Parathyroid adenoma (tissue), 2 donors: ENCODE results near the gene FAM187B.

Experiments used
- H2AFZ ChIP-seq: fragments of 300-600 bp; sonication (generic); one replicate; pipeline ENCODE4 v1.7.0; 2017; ENCODE audit warnings: antibody characterized with exemption, mild to moderate bottlenecking
- H3K27ac ChIP-seq: fragments of 300-600 bp; sonication (generic); one replicate; pipeline ENCODE4 v1.7.0; 2017
- H3K27me3 ChIP-seq: fragments of 300-600 bp; sonication (generic); one replicate; pipeline ENCODE4 v1.7.0; 2017; ENCODE audit warnings: low read length; ENCODE audit not compliant: control insufficient read depth, insufficient read depth
- H3K36me3 ChIP-seq: fragments of 300-600 bp; sonication (generic); one replicate; pipeline ENCODE4 v1.7.0; 2017; ENCODE audit warnings: low read length; ENCODE audit not compliant: control insufficient read depth, insufficient read depth
- H3K4me1 ChIP-seq: fragments of 300-600 bp; sonication (generic); one replicate; pipeline ENCODE4 v1.7.0; 2017; ENCODE audit warnings: control low read depth
- H3K4me2 ChIP-seq: fragments of 300-600 bp; sonication (generic); one replicate; pipeline ENCODE4 v1.7.0; 2017; ENCODE audit warnings: low read length
- H3K4me3 ChIP-seq: fragments of 300-600 bp; sonication (generic); one replicate; pipeline ENCODE4 v1.7.0; 2017; ENCODE audit warnings: low read depth, low read length
- H3K79me2 ChIP-seq: fragments of 300-600 bp; sonication (generic); one replicate; pipeline ENCODE4 v1.7.0; 2017; ENCODE audit warnings: control low read depth
- H3K9ac ChIP-seq: fragments of 300-600 bp; sonication (generic); one replicate; pipeline ENCODE4 v1.7.0; 2017; ENCODE audit warnings: mild to moderate bottlenecking
- H3K9me3 ChIP-seq: fragments of 300-600 bp; sonication (generic); one replicate; pipeline ENCODE4 v1.7.0; 2017; ENCODE audit warnings: low read length; ENCODE audit not compliant: control insufficient read depth
- TF ChIP-seq, protein P1 (sequence below): fragments of 300-600 bp; sonication (generic); IDR thresholded peaks from one replicate; pipeline ENCODE4 v1.7.0; 2017; ENCODE audit warnings: antibody characterized with exemption, mild to moderate bottlenecking
- donor health status: primary hyperparathyroidism.

The FAM187B gene

GRCh38 chr19:35262101-35262761, 33.7 kb upstream of the FAM187B start:
- TF ChIP-seq, protein P1, sequence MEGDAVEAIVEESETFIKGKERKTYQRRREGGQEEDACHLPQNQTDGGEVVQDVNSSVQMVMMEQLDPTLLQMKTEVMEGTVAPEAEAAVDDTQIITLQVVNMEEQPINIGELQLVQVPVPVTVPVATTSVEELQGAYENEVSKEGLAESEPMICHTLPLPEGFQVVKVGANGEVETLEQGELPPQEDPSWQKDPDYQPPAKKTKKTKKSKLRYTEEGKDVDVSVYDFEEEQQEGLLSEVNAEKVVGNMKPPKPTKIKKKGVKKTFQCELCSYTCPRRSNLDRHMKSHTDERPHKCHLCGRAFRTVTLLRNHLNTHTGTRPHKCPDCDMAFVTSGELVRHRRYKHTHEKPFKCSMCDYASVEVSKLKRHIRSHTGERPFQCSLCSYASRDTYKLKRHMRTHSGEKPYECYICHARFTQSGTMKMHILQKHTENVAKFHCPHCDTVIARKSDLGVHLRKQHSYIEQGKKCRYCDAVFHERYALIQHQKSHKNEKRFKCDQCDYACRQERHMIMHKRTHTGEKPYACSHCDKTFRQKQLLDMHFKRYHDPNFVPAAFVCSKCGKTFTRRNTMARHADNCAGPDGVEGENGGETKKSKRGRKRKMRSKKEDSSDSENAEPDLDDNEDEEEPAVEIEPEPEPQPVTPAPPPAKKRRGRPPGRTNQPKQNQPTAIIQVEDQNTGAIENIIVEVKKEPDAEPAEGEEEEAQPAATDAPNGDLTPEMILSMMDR: no peak
- H3K36me3 ChIP-seq: no peaks in the 10 kb centered on the region
- H3K4me3 ChIP-seq: no peak overlapping the region
- no peaks in the 10 kb centered on the region for H3K9me3 ChIP-seq
- H3K4me2 ChIP-seq: no peak overlapping the region
- no peaks in the 10 kb centered on the region for H3K27me3 ChIP-seq
- no peak overlapping the region for H2AFZ ChIP-seq
- no peak overlapping the region for H3K9ac ChIP-seq
- peaks cover 10% of the 10 kb centered on the region for H3K4me1 ChIP-seq
- H3K27ac ChIP-seq: no peak overlapping the region
- H3K79me2 ChIP-seq: no peaks in the 10 kb centered on the region

DNA sequence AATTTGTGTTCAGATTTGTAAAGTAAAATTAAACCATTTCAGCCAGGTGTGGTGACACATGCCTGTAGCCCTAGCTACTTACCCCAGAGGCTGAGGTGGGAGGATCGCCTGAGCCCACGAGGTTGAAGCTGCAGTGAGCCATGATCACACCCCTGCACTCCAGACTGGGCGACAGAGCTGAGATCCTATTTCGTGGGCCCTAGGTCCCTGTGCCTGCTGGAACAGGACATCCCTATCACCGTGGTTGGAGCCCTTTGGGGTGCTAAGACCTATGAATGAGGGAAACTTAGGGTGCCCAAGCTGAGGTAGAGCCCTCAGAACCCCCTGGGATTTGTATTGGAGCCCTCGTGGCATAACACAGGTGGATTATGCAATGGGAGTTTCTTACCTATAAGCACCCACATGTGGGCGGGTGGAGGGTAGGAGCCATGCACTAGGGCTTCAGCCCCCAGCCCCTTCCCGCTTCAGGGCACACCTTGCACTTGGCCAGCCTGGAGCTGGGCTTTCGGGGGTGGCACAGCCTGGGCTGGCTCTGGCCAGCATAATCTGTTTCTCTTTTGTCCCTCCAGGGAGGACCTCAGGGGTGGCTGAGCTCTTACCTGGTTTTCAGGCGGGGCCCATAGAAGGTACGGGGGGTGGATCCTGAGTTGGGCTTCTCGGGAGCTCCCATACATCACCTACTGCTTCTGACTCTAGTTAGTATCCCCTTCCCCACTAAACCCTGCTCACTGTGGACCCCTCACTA, 33.0 kb upstream of the FAM187B start:
- no peak overlapping the region for H3K9ac ChIP-seq

DNA sequence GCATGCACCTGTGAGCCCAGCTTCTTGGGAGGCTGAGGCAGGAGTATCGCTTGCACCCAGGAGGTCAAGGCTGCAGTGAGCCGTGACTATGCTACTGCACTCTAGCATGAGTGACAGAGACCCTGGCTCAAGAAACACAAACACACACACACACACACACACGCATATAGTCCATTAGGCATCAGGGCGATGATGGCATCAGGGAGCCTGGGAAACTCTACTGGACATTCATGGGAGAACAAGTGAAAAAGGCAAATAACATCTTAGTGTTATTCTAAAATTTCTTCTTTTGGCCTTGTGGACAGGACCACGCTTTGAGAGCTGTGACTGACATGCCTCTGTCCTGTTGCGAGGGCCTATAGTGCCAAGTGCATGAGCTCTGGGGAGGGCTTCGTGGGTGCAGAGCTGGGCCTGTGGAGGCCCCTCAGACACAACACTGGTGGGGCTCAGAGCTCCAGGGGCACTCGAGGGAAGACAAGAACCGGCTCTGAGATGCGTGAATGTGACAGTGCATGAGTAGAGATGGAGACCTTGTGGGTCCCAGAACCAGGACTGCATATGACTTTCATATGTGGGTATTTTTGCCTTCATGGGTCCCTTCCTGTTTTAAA, 32.3 kb upstream of the FAM187B start:
- peaks cover 2% of the 10 kb centered on the region for H3K79me2 ChIP-seq
- H3K4me2 ChIP-seq: no peak overlapping the region
- H3K4me3 ChIP-seq: no peak overlapping the region
- no peaks in the 10 kb centered on the region for H3K36me3 ChIP-seq
- no peaks in the 10 kb centered on the region for H3K9me3 ChIP-seq
- H3K4me1 ChIP-seq: peaks cover 7% of the 10 kb centered on the region
- TF ChIP-seq, protein P1: no peak
- no peak overlapping the region for H2AFZ ChIP-seq
- H3K9ac ChIP-seq: no peak overlapping the region
- H3K27me3 ChIP-seq: no peaks in the 10 kb centered on the region
- H3K27ac ChIP-seq: no peak overlapping the region

More for the DNA sequence above, 33.0 kb upstream of the FAM187B start:
- Histone ChIP-seq H3K27me3 (no peaks in the 10 kb centered on the region), H3K79me2 (peaks cover 2% of the 10 kb centered on the region), H3K36me3 (no peaks in the 10 kb centered on the region), H2AFZ (no peak overlapping the region), H3K4me3 (no peak overlapping the region), H3K9me3 (no peaks in the 10 kb centered on the region), H3K4me1 (peaks cover 10% of the 10 kb centered on the region), H3K27ac (no peak overlapping the region), H3K4me2 (no peak overlapping the region)
- TF ChIP-seq, protein P1: no peak

- H3K36me3 ChIP-seq: no peaks in the 10 kb centered on the region
- no peaks in the 10 kb centered on the region for H3K9me3 ChIP-seq
- H3K9ac ChIP-seq: no peak overlapping the region
- TF ChIP-seq, protein P1: no peak
- H3K4me1 ChIP-seq: no peaks in the 10 kb centered on the region
- H3K4me3 ChIP-seq: no peak overlapping the region
- peaks cover 2% of the 10 kb centered on the region for H3K79me2 ChIP-seq
- no peak overlapping the region for H2AFZ ChIP-seq
- no peak overlapping the region for H3K27ac ChIP-seq
- H3K4me2 ChIP-seq: no peak overlapping the region
- H3K27me3 ChIP-seq: no peaks in the 10 kb centered on the region
Observed at GRCh38 chr19:35257113-35257461, 28.5 kb upstream of the FAM187B start.
